Peyer's patch (tissue), 4 donors: Measurements from ENCODE around the gene SLC22A2. TPM values are rescaled to one million over a fixed set of nuclear protein-coding genes. Genes with fewer than 3 reads are reported as not detected.

Experiments used
- DNase-seq, 3 donors: peaks; one replicate each; pipeline ENCODE4 v3.0.0-alpha.2; 2017 to 2019
- H3K27ac ChIP-seq, 4 donors: fragments of 200-600 bp; sonication (generic); one replicate each; pipeline ENCODE4 v1.5.1; 2016 to 2019
- H3K27me3 ChIP-seq, 2 donors: fragments of 200-600 bp; sonication (generic); one replicate each; pipeline ENCODE4 v1.5.1; 2019
- H3K36me3 ChIP-seq, 3 donors: fragments of 200-600 bp; sonication (generic); one replicate each; pipeline ENCODE4 v1.5.1; 2016 to 2019
- H3K4me1 ChIP-seq, 4 donors: fragments of 200-600 bp; sonication (generic); one replicate each; pipeline ENCODE4 v1.5.1; 2016 to 2019
- H3K4me3 ChIP-seq, 4 donors: fragments of 200-600 bp; sonication (generic); 1 replicate in 3 of 4; 2 replicates in 1 of 4; pipeline ENCODE4 v1.5.1; 2016 to 2019; ENCODE audit warnings: mild to moderate bottlenecking in 1 of 4
- H3K9me3 ChIP-seq, 4 donors: fragments of 200-600 bp; sonication (generic); one replicate each; pipeline ENCODE4 v1.5.1; 2016 to 2019; ENCODE audit warnings: mild to moderate bottlenecking in 1 of 4
- CTCF ChIP-seq, 6 experiments: fragments of 450-650 bp in 4 of 6; fragments of 200-600 bp in 2 of 6; sonication (generic) in 1 of 6; IDR thresholded peaks; one replicate each; pipeline ENCODE4 v1.5.1; 2017 to 2019; ENCODE audit warnings: antibody characterized with exemption in 6 of 6, mild to moderate bottlenecking in 3 of 6, moderate library complexity in 1 of 6
- POLR2A ChIP-seq, 2 donors: fragments of 450-650 bp; IDR thresholded peaks; one replicate each; pipeline ENCODE4 v1.5.1; 2017; ENCODE audit warnings: antibody characterized with exemption in 2 of 2, mild to moderate bottlenecking in 2 of 2, moderate library complexity in 2 of 2
- total RNA-seq, 4 donors: library from RNA; depleted of rRNA; stranded (reverse); fragments of >200 nt; gene quantifications; one replicate each; pipeline ENCODE4 v1.1.0, GENCODE V29; 2016

Gene SLC22A2
- total RNA-seq, 4 donors from 2014 or later: not detected

- H3K27me3 ChIP-seq: no peaks in the 10 kb centered on the region
- no peak overlapping the region for H3K27ac ChIP-seq
- TF ChIP-seq CTCF (IDR thresholded peaks at IDR 0.05) (no peak), POLR2A (IDR thresholded peaks at IDR 0.05) (no peak)
- no peaks in the 10 kb centered on the region for H3K36me3 ChIP-seq
- DNase-seq: no peak
- H3K4me3 ChIP-seq: no peak overlapping the region
- peaks cover 0 to 11% (median 0%) of the 10 kb centered on the region in 4 donors for H3K4me1 ChIP-seq
- H3K9me3 ChIP-seq: no peaks in the 10 kb centered on the region
Observed at GRCh38 chr6:160218810-160219209, 39.8 kb downstream of the SLC22A2 start.

GRCh38 chr6:160217863-160218262 lies 40.8 kb downstream of the SLC22A2 start:
- Histone ChIP-seq H3K4me1 (peaks cover 0 to 11% (median 0%) of the 10 kb centered on the region in 4 donors), H3K9me3 (no peaks in the 10 kb centered on the region), H3K36me3 (no peaks in the 10 kb centered on the region), H3K27ac (no peak overlapping the region), H3K27me3 (no peaks in the 10 kb centered on the region), H3K4me3 (no peak overlapping the region)
- TF ChIP-seq POLR2A (IDR thresholded peaks at IDR 0.05) (no peak), CTCF (IDR thresholded peaks at IDR 0.05) (no peak)
- no peak for DNase-seq

- Histone ChIP-seq H3K9me3 (no peaks in the 10 kb centered on the region), H3K36me3 (no peaks in the 10 kb centered on the region), H3K4me1 (peaks cover 0 to 4% (median 0%) of the 10 kb centered on the region in 4 donors), H3K4me3 (no peak overlapping the region), H3K27me3 (no peaks in the 10 kb centered on the region), H3K27ac (no peak overlapping the region)
- TF ChIP-seq POLR2A (IDR thresholded peaks at IDR 0.05) (no peak), CTCF (IDR thresholded peaks at IDR 0.05) (no peak)
- DNase-seq: no peak
Observed at GRCh38 chr6:160217073-160217472, 41.5 kb downstream of the SLC22A2 start.

- TF ChIP-seq CTCF (IDR thresholded peaks at IDR 0.05) (no peak), POLR2A (IDR thresholded peaks at IDR 0.05) (no peak)
- Histone ChIP-seq H3K27me3 (no peaks in the 10 kb centered on the region), H3K4me1 (no peaks in the 10 kb centered on the region), H3K27ac (no peak overlapping the region), H3K36me3 (no peaks in the 10 kb centered on the region), H3K9me3 (no peaks in the 10 kb centered on the region), H3K4me3 (no peak overlapping the region)
- DNase-seq: no peak
Observed at GRCh38 chr6:160215232-160215631, 43.4 kb downstream of the SLC22A2 start.

- H3K4me3 ChIP-seq: no peak overlapping the region
- H3K36me3 ChIP-seq: no peaks in the 10 kb centered on the region
- no peak overlapping the region for H3K27ac ChIP-seq
- DNase-seq: no peak
- TF ChIP-seq CTCF (IDR thresholded peaks at IDR 0.05) (no peak), POLR2A (IDR thresholded peaks at IDR 0.05) (no peak)
- no peaks in the 10 kb centered on the region for H3K27me3 ChIP-seq
- H3K9me3 ChIP-seq: no peaks in the 10 kb centered on the region
- no peaks in the 10 kb centered on the region for H3K4me1 ChIP-seq
Observed at GRCh38 chr6:160207618-160208017, 51.0 kb downstream of the SLC22A2 start.

- H3K27ac ChIP-seq: no peak overlapping the region
- DNase-seq: no peak
- H3K4me3 ChIP-seq: no peak overlapping the region
Observed at GRCh38 chr6:160204710-160205109, 53.9 kb downstream of the SLC22A2 start.

More at GRCh38 chr6:160204710-160205109, 53.9 kb downstream of the SLC22A2 start:
- H3K36me3 ChIP-seq: no peaks in the 10 kb centered on the region
- H3K9me3 ChIP-seq: no peaks in the 10 kb centered on the region
- no peak for TF ChIP-seq POLR2A (IDR thresholded peaks at IDR 0.05)
- TF ChIP-seq CTCF (IDR thresholded peaks at IDR 0.05): no peak
- no peaks in the 10 kb centered on the region for H3K27me3 ChIP-seq
- H3K4me1 ChIP-seq: no peaks in the 10 kb centered on the region
